Osteocyte (in vitro differentiated cells): ENCODE measurements around the gene CCHCR1. TPM values are rescaled to one million over a fixed set of nuclear protein-coding genes. Genes with fewer than 3 reads are reported as not detected.

ENCODE experiments used
- DNase-seq: peaks from one replicate; pipeline ENCODE4 v3.0.0; 2021; ENCODE audit warnings: mixed read lengths; ENCODE audit not compliant: unreplicated experiment; ENCODE audit errors: extremely low spot score
- H3K27ac Mint-ChIP-seq: one replicate; pipeline ENCODE4 v1.8.0; 2021; ENCODE audit warnings: mild to moderate bottlenecking, mixed read lengths; ENCODE audit not compliant: unreplicated experiment
- H3K27me3 Mint-ChIP-seq: one replicate; pipeline ENCODE4 v1.8.0; 2021; ENCODE audit warnings: mixed read lengths; ENCODE audit not compliant: unreplicated experiment
- H3K36me3 Mint-ChIP-seq: one replicate; pipeline ENCODE4 v1.8.0; 2021; ENCODE audit warnings: mixed read lengths; ENCODE audit not compliant: unreplicated experiment
- H3K4me1 Mint-ChIP-seq: one replicate; pipeline ENCODE4 v1.8.0; 2021; ENCODE audit warnings: mixed read lengths; ENCODE audit not compliant: unreplicated experiment
- H3K4me3 Mint-ChIP-seq: one replicate; pipeline ENCODE4 v1.8.0; 2021; ENCODE audit warnings: mild to moderate bottlenecking, moderate library complexity, mixed read lengths; ENCODE audit not compliant: unreplicated experiment
- H3K9me3 Mint-ChIP-seq: one replicate; pipeline ENCODE4 v1.8.0; 2021; ENCODE audit warnings: mixed read lengths; ENCODE audit not compliant: unreplicated experiment
- CTCF ChIP-seq: fragments of 200-600 bp; sonication (generic); IDR thresholded peaks from 2 replicates; pipeline ENCODE4 v1.5.0; 2021; ENCODE audit warnings: antibody characterized with exemption, mild to moderate bottlenecking, moderate library complexity
- long read RNA-seq: library from polyadenylated mRNA; unstranded; transcript quantifications from one replicate; pipeline ENCODE4 v2.0.0, GENCODE V29; 2021
- total RNA-seq: library from RNA; stranded (reverse); gene quantifications from 2 replicates; pipeline ENCODE4 v1.2.1, GENCODE V29; 2021

Gene CCHCR1
- total RNA-seq = 16.7 and 19.0 TPM in 2 replicates
- long read RNA-seq, transcript CCHCR1-201 (18 exons, 2,625 nt) = major isoform, 13 of 37 reads
- long read RNA-seq, partial matches to known transcripts = 8 of 37 reads
- long read RNA-seq, other reads (novel, unspliced or antisense) = 13 of 37 reads

GRCh38 chr6:31157513-31158139, at the start of gene CCHCR1:
Gene CCHCR1 (minus strand): TSS chr6:31157802. CDS start chr6:31157600, 202 bp downstream.
- Mint-ChIP-seq H3K27ac (peak within 1 kb of the TSS; percentile 86), H3K36me3 (peaks cover 9% of the 10 kb centered on the region), H3K4me1 (peaks cover 23% of the 10 kb centered on the region), H3K9me3 (no peaks in the 10 kb centered on the region), H3K27me3 (no peaks in the 10 kb centered on the region), H3K4me3 (peak within 1 kb of the TSS; percentile 89)
- TF ChIP-seq CTCF = no peak
- no peak for DNase-seq

- no peak overlapping the region for H3K4me3 Mint-ChIP-seq
- no peak for TF ChIP-seq CTCF
- H3K27me3 Mint-ChIP-seq = peaks cover 10% of the 10 kb centered on the region
- no peak overlapping the region for H3K27ac Mint-ChIP-seq
- H3K9me3 Mint-ChIP-seq = no peaks in the 10 kb centered on the region
- DNase-seq = no peak
- H3K4me1 Mint-ChIP-seq = peaks cover 20% of the 10 kb centered on the region
- H3K36me3 Mint-ChIP-seq = no peaks in the 10 kb centered on the region
Measured at GRCh38 chr6:31205638-31206037, 48.0 kb upstream of the CCHCR1 start.

- peaks cover 20% of the 10 kb centered on the region for H3K4me1 Mint-ChIP-seq
- H3K27me3 Mint-ChIP-seq = peaks cover 6% of the 10 kb centered on the region
- H3K4me3 Mint-ChIP-seq = no peak overlapping the region
- no peaks in the 10 kb centered on the region for H3K36me3 Mint-ChIP-seq
- H3K27ac Mint-ChIP-seq = peak overlapping the region; percentile 67
- TF ChIP-seq CTCF = no peak
- DNase-seq = no peak
- no peaks in the 10 kb centered on the region for H3K9me3 Mint-ChIP-seq
Measured at GRCh38 chr6:31204751-31205145, 47.1 kb upstream of the CCHCR1 start.

- Mint-ChIP-seq H3K27ac (peak overlapping the region; percentile 79), H3K4me3 (peak overlapping the region; percentile 69)
Measured at GRCh38 chr6:31203345-31203979, 45.9 kb upstream of the CCHCR1 start.

More at GRCh38 chr6:31203345-31203979, 45.9 kb upstream of the CCHCR1 start:
- Mint-ChIP-seq H3K4me1 (peaks cover 23% of the 10 kb centered on the region), H3K36me3 (no peaks in the 10 kb centered on the region), H3K27me3 (no peaks in the 10 kb centered on the region), H3K9me3 (no peaks in the 10 kb centered on the region)
- no peak for DNase-seq
- no peak for TF ChIP-seq CTCF
